Measurements from ENCODE around the gene CES5A. TPM values are rescaled to one million over a fixed set of nuclear protein-coding genes. Genes with fewer than 3 reads are reported as not detected.
"Not testable (repeated sequence)": the region's sequence is repeated elsewhere in the genome, so short reads cannot be mapped to it uniquely, and the experiment has no call there.

CES5A gene
- total RNA-seq, 1 donor: not detected

- DNase-seq (ENCODE audit: low read depth in 2 of 3, low spot score in 2 of 3): no peak
Measured at GRCh38 chr16:55876854-55877253, 1.7 kb upstream of the CES5A start.

DNA sequence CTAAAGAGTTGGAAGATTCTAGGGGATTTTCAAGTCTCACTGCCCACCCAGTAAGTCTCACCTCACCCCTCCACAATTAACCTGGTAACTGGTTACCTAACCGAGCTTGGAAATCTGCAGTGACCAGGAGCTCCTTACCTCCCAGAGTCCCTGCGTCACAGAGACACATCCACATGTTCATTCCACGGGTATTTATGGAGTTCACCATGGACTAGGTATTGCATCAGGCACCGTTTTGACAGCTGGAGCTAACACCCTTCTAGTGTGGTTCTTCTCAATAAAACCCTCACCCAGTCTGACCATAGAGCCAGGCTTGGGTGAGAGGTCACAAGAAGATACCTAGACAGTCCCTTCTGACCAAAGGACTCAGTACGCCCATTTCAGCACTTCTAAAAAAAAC lies 2.1 kb downstream of the CES5A start:
- no peak for DNase-seq (ENCODE audit: low read depth in 2 of 3, low spot score in 2 of 3)

GRCh38 chr16:55872130-55872529 lies 3.0 kb downstream of the CES5A start:
- no peak for DNase-seq (ENCODE audit: low read depth in 2 of 3, low spot score in 2 of 3)

- DNase-seq (ENCODE audit: low read depth in 2 of 3, low spot score in 2 of 3): no peak
Measured at GRCh38 chr16:55871411-55872038, 3.6 kb downstream of the CES5A start.

GRCh38 chr16:55868980-55869379 lies 6.2 kb downstream of the CES5A start:
- no peak for DNase-seq (ENCODE audit: low read depth in 2 of 3, low spot score in 2 of 3)

DNA sequence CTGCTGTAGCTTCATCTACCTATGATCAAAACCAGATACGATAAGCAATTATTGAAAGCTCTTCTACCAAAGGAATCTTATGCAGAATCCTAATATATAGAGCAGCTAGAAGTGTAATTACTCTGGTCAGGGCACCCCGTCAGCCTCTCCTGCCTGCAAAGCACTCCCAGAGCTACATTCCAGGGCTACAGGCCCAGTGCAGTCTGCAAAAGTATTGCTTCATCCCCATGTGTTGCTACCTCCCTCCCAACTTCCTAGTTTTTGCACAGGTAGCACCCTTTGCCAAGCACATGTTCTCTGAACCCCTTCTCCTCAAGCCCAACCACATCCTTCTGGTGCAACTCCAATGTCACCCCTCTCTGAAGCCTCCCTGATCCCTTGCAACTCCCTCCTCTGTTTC lies 7.0 kb downstream of the CES5A start:
- no peak for DNase-seq (ENCODE audit: low read depth in 2 of 3, low spot score in 2 of 3)

GRCh38 chr16:55861288-55861687 lies 13.9 kb downstream of the CES5A start:
- no peak for DNase-seq (ENCODE audit: low read depth in 2 of 3, low spot score in 2 of 3)

DNA sequence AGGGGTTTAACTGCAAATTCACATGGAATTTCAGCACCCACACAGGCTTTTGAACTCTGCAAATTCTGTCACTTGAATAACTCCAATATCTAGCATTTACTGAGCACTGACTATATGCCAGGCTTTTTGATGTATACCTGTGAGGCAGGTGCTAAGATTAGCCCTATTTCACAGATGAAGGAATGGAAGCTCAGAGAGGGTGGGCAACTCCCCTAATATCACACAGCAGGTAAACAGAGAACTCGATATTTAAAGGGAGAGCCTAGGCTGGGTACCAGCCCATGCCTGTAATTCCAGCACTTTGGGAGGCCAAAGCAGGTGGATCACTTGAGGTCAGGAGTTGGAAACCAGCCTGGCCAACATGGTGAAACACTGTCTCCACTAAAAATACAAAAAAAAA lies 17.5 kb downstream of the CES5A start:
- not testable (repeated sequence) for DNase-seq (ENCODE audit: low read depth in 2 of 3, low spot score in 2 of 3)

GRCh38 chr16:55856950-55857349 lies 18.2 kb downstream of the CES5A start:
- no peak for DNase-seq (ENCODE audit: low read depth in 2 of 3, low spot score in 2 of 3)

DNA sequence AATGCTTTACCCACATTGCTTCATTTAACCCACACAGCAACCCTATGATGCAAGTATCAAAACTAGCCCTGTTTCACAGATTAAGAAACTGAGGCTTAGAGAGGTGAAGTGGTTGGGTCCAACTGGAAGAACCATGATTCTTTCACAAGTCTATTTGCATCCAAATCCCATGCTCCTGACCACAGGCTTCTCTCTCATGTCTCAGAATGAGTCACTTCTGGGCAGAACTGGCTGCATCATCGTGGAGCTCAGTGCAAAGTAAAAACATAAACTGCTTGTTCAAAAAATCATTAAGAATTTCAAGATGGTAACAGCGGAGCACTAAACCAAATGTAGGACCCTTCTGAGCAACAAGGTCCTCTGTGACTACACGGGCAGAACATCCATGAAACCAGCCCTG lies 22.1 kb downstream of the CES5A start:
- DNase-seq (ENCODE audit: low read depth in 2 of 3, low spot score in 2 of 3): no peak

GRCh38 chr16:55849536-55849935 lies 25.6 kb downstream of the CES5A start:
- no peak for DNase-seq (ENCODE audit: low read depth in 2 of 3, low spot score in 2 of 3)

DNA sequence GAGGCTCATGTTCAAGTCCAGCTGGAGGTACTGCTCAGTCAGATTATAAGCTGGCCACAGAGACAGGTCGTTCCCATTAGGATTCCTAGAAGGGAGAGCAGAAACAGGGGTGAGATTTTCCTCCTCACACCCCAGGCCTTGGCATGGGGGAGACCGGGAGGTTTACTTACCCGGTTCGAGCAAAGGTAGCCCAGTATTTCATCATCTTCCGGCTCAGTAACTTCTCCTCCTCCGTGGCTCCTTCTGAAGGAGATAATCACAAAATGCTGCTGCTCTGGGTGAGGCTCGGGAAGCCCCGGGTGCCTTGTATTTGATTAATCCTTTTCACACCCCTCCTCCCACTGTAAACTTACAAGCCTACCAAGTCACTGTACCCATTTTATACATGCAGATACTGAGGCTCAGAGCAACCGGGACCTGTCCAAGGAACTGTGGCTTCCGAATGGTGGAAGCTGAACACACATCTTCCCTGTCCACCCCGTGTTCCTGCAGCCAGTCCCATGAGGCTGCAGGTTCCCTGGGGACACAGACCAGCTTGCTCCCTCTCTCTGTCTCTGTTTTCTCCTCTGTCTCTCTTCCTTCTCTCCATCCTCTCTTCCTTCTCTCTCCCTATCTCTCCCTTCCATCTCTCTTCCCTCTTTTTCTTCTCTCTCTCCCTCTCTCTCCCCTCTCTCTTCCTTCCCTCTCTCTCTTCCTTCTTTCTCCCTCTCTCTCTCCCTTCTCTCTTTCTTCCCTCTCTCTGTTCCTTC lies 28.4 kb downstream of the CES5A start:
- DNase-seq (ENCODE audit: low read depth in 2 of 3, low spot score in 2 of 3): no peak

GRCh38 chr16:55843105-55843395 lies 32.1 kb downstream of the CES5A start:
- DNase-seq (ENCODE audit: low read depth in 2 of 3, low spot score in 2 of 3): no peak

DNA sequence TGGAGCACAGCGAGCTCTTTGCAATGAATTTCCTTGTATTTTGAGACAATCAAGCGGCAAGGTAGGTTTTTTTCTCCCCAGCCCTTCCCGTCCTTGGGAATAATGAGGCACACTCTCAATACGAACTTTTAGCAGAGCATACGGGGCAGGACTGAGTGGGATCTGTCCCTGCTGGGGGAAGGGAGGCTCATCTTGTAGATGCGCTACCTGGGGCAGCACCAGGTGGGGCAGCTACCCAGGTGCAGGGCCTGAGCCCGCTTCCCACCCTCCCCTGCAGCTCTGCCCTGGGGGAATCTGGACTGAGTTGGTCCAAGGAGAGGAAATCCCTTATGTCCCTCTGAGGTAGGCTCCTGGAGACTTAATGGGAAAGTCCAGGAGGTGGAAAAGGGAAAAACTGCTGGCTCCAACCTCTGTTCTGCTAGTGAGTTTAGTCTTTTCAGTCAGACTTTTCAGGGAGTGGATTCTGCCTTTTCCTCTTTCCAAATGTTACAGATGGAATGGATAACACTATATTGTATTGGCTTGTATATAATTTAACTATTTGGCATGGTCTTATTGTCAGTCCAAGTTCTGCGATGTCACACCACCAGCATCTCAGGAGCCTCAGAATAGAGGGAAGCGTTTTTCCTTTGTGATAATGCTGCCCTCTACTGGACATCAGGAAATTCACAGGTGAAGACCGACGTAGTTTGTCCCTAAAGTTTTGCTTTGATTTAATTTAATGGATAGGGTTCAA lies 32.6 kb downstream of the CES5A start:
- peak in 2 of 3 donors; percentile 25 to 68 for DNase-seq (ENCODE audit: low read depth in 2 of 3, low spot score in 2 of 3)

GRCh38 chr16:55839115-55839514 lies 36.1 kb downstream of the CES5A start:
- DNase-seq (ENCODE audit: low read depth in 2 of 3, low spot score in 2 of 3): peak in 1 of 3 donors; percentile 46

DNA sequence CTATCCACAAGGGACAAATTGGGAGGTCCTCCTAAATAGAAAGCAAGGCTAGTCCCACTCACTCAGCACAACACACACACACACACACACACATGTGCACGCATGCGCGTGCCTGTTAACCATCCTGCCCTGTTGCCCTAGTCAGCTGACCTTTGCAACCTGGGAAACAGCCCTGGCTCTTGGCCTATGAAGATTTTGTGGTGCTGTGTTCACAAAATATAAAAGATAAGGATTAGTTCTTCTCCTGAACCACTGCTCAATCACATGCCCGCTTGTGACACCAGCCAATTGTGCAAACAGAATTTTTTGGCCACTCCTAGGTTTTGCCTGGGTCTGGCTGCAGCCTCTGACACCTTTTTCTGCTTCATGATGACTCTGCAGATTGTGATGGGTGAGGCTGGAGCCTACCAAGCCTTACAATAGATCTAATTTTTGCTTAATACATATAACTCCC lies 39.0 kb downstream of the CES5A start:
- DNase-seq (ENCODE audit: low read depth in 2 of 3, low spot score in 2 of 3): peak in 2 of 3 donors; percentile 17 to 48

DNA sequence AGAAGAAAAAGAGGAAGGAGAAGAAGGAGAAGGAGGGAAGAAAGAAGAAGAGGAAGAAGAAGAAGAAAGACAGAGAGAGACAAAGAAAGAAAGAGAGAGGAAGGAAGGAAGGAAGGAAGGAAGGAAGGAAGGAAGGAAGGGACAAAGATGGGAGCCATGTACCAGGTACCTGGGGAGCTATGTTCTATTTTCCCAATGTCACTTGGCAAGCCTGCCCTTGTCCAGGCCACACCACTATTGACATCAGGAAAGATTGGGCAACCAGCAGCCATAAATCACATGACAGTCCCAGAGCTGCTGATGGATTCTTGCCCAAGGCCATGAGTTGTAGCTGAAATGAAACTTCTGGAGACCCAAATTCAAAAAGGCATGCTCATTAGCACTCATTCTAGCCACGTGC lies 39.6 kb downstream of the CES5A start:
- peak in 1 of 3 donors; percentile 21 for DNase-seq (ENCODE audit: low read depth in 2 of 3, low spot score in 2 of 3)

DNA sequence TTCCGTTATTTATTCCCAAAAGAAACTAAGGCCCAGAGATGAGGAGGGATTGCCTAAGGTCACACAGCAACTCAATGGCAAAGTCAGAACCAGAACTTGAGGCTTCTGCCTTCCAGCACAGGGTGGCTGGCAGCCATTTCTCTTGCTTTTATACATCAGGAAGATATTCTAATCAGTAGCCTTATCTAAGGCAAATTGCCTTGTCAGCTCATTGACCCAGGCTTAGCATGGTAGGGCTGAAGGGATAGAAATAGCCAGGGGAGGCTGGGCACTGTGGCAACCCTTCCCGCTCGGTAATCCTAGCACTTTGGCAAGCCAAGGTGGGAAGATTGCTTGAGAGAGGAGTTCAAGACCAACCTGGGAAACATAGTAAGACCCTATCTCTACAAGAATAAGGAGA lies 40.0 kb downstream of the CES5A start:
- not testable (repeated sequence) for DNase-seq (ENCODE audit: low read depth in 2 of 3, low spot score in 2 of 3)

GRCh38 chr16:55834049-55834448 lies 41.1 kb downstream of the CES5A start:
- no peak for DNase-seq (ENCODE audit: low read depth in 2 of 3, low spot score in 2 of 3)

DNA sequence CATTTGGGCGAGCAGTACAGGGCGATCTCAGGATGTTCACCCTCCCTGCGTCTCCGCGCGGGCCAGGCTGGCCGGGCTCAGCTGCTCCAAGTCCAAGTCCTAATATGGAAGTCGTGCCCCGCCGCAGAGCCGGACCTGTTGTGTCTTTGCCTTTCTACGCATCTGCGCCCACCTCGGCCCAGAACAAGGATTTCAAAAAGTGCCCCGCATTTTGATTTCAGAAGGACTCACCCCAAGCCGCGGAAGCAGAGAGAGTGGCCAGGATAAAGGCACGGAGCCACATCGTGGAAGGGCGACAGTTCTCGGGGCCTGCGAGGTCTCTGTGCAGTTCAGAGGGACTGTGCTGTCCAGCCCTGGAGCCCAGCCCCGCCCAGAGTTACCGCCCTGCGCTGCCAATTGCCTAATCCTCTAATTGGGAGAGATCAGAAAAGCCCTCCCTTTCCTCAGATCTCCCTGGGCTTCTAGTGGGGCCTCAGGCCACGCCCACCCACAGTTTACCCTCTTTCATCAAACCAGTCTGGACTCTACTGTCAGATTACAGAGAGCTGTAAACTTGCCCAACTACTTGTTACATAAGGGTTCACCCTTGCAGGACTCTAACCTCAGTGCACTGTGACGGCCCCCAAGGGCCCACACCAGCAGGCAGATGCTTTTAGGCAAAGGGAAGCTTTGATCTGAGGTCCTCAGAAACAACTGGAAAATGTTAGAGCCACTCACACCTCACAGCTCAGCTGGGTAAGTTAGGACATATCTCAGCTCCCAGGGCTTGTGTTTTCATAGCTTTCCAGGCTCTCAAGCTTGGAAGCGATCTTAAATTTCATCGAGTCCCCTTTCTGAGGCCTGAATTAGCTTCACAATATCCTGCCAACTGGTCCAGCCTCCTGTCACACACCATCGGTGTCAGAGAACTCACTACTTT lies 42.1 kb downstream of the CES5A start, which contains the start of gene CES1:
TSS of gene CES1 (minus strand) at position 324 of the 919 bp plus-strand sequence. CDS start at position 283, 41 bp downstream.
- no peak for DNase-seq (ENCODE audit: low read depth in 2 of 3, low spot score in 2 of 3)

GRCh38 chr16:55832425-55832772 lies 42.8 kb downstream of the CES5A start:
- DNase-seq (ENCODE audit: low read depth in 2 of 3, low spot score in 2 of 3): no peak

All from hematopoietic multipotent progenitor cell (in vitro differentiated cells).